ENCODE results near the gene CIAO2A.
"Not testable (repeated sequence)": the region's sequence is repeated elsewhere in the genome, so short reads cannot be mapped to it uniquely, and the experiment has no call there.

The CIAO2A gene

GRCh38 chr15:64058279-64058678, 35.4 kb downstream of the CIAO2A start:
- no peak for DNase-seq (ENCODE audit: low read depth)
- TF ChIP-seq CTCF (conservative IDR thresholded peaks at IDR 0.05; ENCODE audit: low read depth, low read length): no peak
- H3K4me3 ChIP-seq (ENCODE audit: low read length): no peak overlapping the region

DNA sequence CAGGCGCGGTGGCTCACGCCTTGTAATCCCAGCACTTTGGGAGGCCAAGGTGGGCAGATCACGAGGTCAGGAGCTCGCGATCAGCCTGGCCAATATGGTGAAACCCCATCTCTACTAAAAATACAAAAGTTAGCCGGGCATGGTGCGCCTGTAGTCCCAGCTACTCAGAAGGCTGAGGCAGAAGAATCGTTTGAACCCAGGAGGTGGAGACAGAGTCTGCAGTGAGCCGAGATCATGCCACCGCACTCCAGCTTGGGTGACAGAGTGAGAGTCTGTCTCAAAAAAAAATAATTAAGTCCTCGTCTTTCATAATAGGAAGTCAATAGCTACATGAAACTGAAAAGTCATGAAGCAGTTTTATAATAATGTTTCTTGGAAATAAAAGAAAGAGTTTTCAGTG, 40.0 kb downstream of the CIAO2A start:
- not testable (repeated sequence) for H3K4me3 ChIP-seq (ENCODE audit: low read length); DNase-seq (ENCODE audit: low read depth)

- no peak for DNase-seq (ENCODE audit: low read depth)
- TF ChIP-seq CTCF (conservative IDR thresholded peaks at IDR 0.05; ENCODE audit: low read depth, low read length): no peak
- no peak overlapping the region for H3K4me3 ChIP-seq (ENCODE audit: low read length)
These were observed 40.6 kb downstream of the CIAO2A start for GRCh38 chr15:64052925-64053491.

GRCh38 chr15:64051407-64052259, 42.0 kb downstream of the CIAO2A start:
- DNase-seq (ENCODE audit: low read depth): no peak
- H3K4me3 ChIP-seq (ENCODE audit: low read length): no peak overlapping the region
- TF ChIP-seq CTCF (conservative IDR thresholded peaks at IDR 0.05; ENCODE audit: low read depth, low read length): no peak

DNA sequence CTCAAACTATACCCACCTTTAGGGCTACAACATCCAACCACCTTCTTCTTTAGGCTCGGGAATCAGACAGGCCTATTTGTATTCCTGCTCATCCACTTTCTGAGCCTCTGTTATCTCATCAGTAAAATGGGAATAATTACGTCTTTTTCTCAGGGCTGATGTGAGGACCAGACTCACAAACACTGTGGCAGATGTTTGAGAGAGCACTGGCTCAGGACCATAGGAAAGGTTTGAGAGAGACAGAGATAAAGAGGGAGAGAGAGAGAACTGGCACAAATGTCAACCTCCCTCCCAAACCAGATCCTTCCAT, 42.6 kb downstream of the CIAO2A start:
- H3K4me3 ChIP-seq (ENCODE audit: low read length): no peak overlapping the region
- no peak for TF ChIP-seq CTCF (conservative IDR thresholded peaks at IDR 0.05; ENCODE audit: low read depth, low read length)
- no peak for DNase-seq (ENCODE audit: low read depth)

DNA sequence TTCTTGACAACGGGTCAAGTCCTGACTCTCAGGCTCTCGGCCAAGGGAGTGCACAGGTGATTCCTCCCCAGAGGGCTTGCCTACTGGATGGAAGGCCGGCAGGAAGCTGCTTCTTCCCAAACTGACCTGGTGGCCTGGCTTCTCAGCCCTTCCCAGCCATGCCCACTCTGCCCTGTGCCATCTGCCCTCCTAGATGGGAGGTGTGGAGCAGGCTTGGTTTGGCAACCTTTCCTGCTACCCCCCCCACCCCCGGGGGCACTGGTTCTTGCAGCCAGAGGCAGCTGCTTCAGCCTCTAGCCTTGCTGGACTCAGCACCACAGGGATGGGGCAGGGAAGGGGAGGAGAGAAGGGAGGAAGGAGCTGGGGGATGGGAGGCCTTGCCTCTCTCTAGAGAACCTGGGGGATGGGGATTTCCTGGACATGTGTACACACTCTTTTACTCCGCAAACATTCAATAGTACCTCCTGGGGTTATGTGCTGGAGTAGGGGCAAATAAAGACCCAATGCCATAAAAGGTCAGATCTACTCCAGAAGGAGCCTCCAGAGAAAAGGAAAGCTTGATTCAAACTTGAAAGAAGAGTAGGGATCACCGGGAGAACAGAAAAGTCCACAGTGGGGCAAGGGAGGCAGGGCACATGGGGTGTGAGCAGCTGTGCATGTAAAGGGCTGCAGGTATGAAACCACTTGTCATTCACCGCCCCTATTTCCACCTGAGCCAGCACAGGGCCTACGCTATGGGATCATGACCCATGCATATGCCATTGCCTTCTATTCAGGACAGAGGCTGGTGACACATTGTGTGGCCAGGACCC, 43.2 kb downstream of the CIAO2A start:
- TF ChIP-seq CTCF (conservative IDR thresholded peaks at IDR 0.05; ENCODE audit: low read depth, low read length): no peak
- no peak for DNase-seq (ENCODE audit: low read depth)
- H3K4me3 ChIP-seq (ENCODE audit: low read length): no peak overlapping the region

DNA sequence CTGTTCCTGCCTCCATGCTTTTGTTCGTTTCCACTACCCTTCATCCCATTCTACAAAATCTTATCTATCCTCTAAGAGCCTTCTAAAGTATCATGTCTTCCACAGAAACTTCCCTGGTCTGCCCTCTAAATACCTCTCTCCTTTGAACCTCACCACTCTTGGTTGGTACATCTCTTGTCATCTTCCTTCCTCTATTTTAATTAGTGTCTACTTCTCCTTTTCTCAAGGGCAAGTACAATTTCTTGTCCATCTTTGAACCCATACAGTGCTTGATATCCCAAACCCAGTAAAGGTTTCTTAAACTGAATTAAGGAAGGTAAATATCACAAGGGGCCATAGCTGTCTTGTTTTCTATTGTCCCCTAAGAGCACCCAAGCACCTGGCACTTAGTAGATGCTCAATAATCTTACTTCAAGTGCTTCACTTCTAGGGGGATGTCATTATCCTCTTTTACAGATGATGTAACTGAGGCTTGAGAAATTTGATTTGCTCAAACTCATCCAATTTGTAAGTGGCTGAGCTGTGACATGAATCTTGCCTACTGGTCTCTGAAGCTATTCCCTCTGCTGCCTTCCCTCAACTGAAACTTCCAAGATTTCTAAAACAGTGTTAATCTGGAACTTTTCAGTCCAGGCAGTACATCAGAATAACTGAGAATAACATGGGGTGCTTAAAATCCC, 44.7 kb downstream of the CIAO2A start:
- TF ChIP-seq CTCF (conservative IDR thresholded peaks at IDR 0.05; ENCODE audit: low read depth, low read length): no peak
- no peak for DNase-seq (ENCODE audit: low read depth)
- H3K4me3 ChIP-seq (ENCODE audit: low read length): no peak overlapping the region

Data from retinal pigment epithelial cell (primary cell).